NCI-H2196 treated with DMSO at 0.1 percent for 48 hours (cell line): ENCODE data around the gene MT1X.

Experiments used
- DNase-seq: peaks from one replicate; lab custom pipeline; 2025; ENCODE audit not compliant: unreplicated experiment; lab: John Stamatoyannopoulos, UW

Gene MT1X

DNA sequence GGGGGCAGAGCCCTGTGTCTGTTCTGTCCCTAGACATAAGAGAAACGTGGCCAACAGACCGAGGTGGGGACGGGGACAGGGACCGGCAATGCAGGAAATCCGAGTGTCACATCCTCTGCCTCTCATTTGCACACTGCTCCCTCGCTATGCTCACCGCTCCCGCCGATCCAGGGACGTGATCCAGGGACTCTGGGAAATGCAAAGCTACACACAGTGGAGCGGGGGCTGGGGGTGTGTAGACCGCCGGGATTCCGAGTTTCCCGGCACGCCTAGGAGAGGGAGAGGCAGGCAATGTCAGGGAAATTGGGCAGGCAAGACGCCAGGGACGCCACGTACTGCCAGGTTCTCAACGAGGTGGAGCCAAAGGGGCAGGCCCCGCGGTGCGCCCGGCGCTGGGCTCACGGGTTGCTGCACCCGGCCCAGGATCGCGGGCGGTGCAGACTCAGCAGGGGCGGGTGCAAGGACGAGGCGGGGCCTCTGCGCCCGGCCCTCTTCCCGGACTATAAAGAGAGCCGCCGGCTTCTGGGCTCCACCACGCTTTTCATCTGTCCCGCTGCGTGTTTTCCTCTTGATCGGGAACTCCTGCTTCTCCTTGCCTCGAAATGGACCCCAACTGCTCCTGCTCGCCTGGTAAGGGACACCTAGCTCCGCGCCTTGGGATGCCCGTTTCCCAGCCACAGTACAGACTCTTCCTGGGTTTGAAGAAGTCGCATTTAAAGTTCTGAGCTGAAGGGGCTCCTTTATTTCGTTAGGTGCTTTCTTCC, at the start of gene MT1X:
Gene MT1X, plus strand, starts transcription at position 532 of the 764 bp plus-strand sequence. Its CDS starts 71 bp downstream, at position 603.
- DNase-seq, result peak; percentile 56

DNA sequence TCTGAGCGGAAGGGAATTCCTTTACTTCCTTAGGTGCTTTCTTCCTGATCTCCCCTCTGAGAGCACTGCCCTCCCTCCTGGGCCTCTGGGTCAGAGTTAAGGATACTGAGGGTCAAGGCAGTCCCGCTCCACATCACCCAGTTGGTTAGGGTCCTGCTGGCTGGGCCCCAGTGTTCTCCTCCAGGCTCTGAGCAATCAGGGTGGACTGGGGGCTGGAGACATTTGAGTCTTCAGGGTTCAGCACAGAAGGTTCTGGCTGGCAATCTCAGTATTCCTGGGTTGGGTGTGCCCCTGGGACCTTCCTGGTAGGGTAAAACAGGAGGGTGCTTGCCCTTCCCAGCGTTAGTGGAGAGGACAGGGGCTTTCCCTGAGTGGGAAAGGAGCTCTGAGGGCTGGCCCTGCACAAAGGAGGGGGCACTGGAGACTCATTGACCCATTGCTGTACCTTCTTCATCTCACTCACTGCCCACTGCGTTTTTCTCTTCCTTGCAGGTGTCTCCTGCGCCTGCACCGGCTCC, 49.4 kb upstream of the MT1X start:
- no peak for DNase-seq

DNA sequence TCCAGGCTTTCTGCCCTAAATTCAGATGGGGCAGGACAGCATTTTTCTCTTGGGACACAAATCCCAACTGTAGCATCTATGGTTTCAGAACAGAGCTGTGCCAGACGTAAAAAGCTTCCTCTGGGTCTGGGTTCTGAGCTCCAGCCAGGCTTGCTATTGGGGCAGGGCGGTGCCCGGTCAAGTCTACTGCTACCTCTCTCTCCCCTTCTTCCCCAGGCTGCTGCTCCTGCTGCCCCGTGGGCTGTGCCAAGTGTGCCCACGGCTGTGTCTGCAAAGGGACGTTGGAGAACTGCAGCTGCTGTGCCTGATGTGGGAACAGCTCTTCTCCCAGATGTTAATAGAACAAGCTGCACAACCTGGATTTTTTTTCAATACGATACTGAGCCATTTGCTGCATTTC, 48.7 kb upstream of the MT1X start:
- no peak for DNase-seq

DNA sequence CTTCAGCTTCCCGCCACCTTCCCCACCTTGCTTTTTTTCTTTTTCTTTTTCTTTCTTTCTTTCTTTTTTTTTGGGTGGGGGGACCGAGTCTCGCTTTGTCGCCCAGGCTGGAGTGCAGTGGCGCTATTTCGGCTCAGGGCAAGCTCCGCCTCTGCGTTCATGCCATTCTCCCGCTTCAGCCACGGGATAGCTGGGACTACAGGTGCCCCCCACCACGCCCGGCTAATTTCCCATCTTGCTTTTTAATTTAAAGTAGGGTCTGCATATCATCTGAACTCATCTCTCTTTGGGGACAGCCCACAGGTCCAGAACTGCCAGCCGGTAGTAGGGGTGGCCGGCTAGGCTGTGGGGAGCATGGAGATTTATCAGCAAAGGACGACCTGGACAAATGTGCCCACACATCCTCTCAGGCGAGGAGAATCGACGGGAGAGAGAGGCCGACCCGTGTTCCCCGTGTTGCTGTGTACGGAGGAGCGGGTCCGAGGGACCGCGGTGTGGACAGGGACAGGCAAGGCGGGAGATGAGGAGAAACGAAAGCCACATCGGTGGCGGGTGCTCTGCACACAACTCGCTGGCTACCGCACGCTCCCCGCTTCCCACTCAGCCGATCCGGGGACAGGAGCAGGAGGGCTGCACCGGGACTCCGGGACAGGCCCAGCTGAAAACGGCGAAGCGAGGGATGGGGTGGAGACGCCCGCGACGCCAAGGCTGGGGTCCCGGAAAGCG, 47.4 kb upstream of the MT1X start:
- DNase-seq, result no peak

DNA sequence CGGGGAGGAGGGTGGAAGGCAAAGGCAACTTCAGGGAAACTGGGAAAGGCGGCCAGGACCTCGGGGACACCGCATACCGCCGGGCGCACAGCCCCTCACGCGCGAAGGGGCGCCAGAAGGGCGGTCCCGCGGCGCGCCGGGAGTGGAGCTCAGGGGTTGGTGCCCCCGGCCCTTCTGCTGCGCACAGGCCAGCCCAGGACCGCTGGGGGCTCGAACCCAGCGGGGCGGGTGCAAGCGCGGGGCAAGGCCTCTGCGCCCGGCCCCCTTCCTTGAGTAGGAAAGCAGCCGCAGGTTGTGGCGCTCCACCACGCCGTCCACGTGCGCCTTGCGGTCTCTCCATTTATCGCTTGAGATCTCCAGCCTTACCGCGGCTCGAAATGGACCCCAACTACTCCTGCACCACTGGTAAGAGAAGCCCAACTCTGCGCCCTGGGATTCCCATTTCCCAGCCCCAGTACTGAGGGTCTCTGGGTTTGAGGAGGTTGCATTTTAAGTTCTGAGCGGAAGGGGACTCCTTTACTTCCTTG, 46.8 kb upstream of the MT1X start:
- DNase-seq, result no peak

DNA sequence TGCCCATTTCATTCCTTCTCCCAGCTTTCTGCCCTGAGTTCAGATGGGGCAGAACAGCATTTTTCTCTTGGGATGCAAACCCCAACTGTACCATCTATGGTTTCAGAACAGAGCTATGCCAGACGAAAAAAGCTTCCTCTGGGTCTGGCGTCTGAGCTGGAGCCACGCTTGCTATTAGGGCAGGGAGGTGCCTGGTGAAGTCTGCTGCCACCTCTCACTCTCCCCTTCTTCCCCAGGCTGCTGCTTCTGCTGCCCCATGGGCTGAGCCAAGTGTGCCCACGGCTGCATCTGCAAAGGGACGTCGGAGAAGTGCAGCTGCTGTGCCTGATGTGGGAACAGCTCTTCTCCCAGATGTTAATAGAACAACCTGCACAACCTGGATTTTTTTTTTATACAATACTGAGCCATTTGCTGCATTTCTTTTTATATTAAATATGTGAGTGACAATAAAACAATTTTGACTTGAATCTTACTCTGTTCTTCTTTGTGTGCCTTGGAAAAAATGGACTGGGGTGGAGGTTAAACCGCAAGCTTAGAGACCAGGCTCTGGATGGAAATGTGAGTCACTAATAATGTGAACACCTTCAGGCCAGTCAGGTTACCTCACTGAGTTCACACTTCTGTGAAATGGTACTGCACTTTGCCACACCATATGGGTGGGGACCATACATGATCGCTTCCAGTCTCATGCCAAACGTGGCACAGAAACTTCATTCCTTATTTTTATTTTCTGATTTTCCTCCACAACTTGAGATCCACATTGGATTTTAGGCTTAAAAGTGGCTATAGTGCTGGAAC, 45.5 kb upstream of the MT1X start:
- no peak for DNase-seq

DNA sequence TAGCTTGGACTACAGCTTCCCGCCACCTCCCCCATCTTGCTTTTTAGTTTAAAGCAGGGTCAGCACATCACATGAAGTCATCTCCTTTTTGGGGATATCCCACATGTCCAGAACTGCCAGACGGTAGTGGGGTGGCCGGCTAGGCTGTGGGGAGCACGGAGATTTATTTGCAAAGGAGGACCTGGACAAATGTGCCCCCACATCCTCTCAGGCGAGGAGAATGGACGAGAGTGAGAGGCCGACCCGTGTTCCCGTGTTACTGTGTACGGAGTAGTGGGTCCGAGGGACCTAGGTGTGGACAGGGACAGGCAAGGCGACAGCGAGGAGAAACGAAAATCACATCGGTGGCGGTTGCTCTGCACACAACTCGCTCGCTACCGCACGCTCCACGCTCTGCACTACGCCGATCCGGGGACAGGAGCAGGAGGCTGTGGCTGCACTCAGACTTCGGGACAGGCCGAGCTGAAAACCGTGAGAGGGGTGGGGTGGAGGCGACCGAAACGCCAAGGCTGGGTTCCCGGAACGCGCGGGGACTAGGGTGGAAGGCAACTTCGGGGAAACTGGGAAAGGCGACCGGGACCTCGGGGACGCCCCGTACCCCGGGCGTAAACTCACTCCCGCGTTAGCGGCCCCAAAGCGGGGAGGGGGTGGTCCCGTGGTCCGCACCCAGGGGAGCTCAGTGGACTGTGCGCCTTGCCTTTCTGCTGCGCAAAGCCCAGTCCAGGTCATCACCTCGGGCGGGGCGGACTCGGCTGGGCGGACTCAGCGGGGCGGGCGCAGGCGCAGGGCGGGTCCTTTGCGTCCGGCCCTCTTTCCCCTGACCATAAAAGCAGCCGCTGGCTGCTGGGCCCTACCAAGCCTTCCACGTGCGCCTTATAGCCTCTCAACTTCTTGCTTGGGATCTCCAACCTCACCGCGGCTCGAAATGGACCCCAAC, 44.2 kb upstream of the MT1X start, which contains the start of gene MT1A:
Gene MT1A, plus strand, starts transcription at position 853 of the 937 bp plus-strand sequence. Its CDS starts 73 bp downstream, at position 926.
- DNase-seq, result no peak

DNA sequence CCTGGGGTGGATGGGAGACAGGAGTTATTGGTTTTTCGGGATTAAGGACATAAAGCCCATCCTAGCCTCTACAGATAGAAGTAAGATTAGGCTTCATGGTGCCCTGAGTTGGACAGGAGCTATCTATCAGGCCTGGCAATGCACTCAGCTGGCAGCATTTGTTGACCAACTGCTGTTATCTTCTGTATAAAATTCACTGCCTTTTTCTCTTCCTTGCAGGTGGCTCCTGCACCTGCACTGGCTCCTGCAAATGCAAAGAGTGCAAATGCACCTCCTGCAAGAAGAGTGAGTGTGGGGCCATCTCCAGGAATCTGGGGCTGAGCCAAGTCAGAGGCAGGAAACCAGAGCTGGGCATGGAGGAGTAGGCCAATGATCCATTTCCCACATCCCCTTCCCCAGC, 43.2 kb upstream of the MT1X start:
- no peak for DNase-seq

DNA sequence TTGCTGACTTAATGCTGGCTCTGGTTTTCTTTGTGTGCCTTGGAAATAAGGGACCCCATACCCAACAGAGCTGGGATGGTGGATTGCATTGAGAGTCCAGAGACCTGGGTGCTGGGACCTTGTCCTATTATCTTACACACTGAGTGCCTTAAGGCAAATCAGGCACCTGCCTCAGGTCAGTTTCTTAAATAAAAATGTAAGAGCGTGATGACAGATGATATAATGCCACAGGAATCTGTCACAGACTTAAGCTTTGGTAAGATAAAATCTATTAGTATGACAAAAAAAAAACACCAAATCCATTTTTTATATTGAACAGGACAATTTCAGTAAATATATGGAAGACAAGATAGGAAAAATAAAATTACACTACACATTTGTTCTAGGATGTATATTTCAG, 42.2 kb upstream of the MT1X start:
- DNase-seq, result no peak

DNA sequence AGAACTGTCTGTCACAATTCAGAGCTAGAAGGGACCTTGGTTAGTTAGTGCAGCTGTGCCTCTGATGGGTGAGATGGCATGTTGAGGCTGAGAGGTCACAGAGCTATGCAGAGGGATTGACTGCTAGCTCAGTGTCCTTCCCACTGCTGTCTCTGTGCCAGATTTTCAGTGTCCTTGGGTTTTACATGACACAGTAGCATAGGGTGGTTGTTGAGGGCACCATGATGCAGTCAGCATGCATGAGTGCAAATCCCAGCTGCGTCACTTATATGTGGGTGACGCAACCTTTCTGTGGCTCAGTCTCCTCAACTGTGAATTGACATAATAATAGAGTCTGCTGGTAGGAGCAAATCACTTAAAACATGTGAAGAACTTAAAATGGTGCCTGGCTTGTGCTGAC, 41.1 kb upstream of the MT1X start:
- no peak for DNase-seq

DNA sequence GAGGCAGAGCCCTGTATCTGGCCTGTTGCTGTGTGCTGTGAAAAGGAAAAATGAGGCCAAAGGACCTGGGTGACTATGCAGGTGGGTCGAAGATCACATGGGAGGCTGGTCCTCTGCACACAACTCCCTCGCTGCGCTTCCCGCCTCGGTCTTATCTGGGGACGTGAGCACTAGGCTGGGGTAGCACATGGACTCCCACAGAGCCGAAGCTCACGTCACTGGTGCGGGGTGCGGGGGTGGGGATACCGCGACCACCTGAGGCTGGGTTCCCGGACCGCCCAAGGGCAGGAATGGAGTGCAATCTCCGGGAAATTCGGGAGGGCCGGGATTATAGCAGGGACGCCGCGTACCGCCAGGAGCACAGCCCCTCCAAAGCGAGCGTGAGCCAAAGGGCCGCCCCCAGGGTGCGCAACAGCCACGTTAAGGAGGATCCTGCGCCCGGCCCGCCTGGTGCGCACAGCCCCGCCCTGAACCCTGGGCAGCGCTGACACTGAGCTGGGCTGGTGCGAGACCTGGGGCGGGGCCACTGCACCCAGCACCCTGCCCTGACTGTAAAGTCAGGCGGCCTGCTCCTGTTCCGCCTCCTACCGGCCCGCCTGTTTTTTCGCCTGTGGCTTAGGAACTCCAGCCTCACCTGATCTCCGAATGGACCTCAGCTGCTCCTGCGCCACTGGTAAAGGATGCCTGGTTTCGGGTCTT, 39.0 kb upstream of the MT1X start:
- no peak for DNase-seq

DNA sequence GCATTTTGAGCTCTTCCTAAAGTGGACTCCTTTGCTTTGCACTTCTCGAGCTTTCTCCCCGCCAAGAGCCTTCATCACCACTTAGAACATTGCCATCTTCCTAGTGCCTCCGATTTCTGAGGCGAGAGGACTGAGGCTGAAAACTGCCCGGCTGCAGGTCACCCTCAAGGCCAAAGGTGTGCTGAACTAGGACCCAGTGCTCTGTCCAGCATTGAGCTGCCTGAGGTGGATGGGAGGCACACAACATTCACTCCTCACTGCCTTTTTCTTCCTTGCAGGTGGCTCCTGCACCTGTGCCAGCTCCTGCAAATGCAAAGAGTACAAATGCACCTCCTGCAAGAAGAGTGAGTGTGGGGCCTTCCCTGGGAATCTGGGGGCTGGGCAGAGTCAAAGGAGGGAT, 38.4 kb upstream of the MT1X start:
- DNase-seq, result no peak

DNA sequence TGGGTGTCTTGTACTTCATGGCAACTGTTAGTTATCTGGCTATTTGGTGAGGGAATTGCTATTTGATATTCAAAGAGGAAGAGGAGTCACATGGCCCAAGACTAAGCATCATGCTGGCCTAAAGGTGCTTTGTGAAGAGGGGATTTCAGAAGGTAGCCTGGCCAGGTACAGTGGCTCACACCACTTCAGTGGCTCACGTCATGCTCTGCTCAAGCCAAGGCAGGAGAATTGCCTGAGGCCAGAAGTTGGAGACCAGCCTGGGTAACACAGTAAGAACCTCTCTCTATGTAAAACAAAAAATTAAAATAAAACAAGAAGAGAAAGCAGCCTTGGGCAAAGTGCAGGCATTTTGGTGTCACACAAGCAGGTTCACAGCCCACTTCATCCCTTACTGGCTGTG, 37.0 kb upstream of the MT1X start:
- no peak for DNase-seq

DNA sequence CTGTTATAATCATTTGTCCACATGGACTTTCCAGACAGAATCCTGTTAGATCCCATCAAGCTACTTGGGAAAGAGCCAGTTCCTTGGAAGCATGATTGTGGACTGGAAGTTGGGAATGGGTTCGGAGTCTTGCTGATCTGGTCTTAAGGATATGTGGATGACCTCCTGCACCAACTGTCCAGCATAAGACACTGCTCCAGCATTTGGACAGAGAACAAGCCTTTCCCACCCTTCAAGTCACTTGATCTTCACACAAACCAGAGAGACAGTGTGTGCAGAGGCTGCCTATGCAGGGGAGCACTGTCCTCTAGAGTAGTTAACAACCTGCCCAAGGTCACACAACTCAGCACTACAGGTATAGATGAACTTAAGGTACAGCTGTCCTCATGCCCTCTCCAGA, 36.4 kb upstream of the MT1X start:
- no peak for DNase-seq

DNA sequence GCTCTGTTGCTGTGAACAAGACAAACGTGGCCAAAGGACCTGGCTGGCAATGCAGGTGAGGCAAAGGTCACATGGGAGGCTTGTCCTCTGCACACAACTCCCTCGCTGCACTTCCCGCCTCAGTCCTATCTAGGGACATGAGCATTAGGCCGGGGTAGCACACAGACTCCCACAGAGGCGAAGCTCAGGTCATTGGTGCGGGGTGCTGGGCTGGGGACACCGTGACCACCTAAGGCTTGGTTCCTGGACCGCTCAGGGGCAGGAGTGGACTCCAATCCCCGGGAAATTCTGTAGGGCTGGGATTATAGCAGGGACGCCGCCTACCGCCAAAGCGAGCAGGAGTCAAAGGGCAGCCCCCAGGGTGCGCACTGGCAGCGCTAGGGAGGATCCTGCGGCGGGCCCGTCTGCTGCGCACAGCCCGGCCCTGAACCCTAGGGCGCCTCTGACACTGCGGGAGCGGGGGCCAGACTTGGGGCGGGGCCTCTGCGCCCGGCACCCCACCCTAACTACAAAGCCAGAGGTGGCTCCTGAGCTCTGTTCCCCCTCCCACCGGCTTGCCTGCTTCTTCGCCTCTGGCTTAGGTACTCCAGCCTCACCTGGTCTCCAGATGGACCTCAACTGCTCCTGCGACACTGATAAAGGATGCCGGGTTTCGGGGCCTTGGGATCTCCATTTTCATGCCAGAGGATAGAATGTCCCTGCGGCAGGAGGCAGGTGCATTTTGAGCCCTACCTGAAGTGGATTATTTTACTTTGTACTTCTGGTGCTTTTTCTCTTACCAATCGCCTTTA, 34.4 kb upstream of the MT1X start:
- no peak for DNase-seq

DNA sequence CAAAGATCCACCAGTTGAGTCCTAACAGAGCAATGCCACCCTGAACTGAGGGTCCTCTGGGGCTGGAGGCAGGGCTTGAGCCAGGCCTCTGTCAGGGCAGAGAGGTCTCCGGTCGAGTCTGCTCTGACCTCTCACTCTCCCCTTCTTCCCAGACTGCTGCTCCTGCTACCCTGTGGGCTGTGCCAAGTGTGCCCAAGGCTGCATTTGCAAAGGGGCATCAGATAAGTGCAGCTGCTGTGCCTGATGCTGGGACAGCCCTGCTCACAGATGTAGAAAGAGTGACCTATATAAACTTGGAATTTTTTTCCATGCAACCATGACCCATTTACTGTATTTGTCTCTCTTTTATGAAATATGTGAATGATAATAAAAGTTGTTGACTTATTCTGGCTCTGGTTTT, 33.0 kb upstream of the MT1X start:
- DNase-seq, result no peak

DNA sequence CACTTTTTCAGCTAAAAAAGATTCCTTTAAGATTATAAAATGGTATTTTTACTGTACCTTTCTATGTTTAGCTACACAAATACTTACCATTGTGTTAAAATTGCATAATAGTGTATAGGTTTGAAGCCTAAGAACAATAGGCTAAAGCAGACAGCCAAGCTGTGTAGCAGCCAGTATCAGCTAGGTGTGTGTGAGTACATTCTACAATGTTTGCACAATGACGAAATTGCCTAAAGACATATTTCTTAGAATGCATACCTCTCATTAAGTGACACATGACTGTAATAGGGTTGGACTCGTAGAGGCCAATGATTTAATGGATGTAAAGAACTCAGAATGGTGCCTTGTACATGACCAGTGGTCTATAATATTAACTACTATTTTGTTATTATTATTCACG, 32.5 kb upstream of the MT1X start:
- no peak for DNase-seq

DNA sequence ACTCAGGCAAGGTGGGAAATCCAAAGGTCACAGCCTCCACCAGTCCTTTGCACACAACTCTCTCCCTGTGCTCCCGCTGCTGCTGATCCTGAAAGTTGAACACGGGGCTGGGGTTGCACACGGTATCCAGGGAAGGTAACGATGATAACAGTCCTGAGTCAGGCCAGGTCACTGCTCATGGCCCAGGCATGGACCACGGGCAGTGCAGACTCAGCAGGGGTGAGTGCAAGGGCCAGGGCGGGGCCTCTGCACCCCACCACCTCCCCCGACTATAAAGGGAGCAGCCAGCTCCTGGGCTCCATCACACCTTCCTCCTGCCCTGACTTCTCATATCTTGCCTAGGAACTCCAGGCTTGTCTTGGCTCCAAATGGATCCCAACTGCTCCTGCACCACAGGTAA, 30.7 kb upstream of the MT1X start, which contains the start of gene MT1B:
Gene MT1B, plus strand, starts transcription at position 301 of the 400 bp plus-strand sequence. Its CDS starts 68 bp downstream, at position 369.
- no peak for DNase-seq

DNA sequence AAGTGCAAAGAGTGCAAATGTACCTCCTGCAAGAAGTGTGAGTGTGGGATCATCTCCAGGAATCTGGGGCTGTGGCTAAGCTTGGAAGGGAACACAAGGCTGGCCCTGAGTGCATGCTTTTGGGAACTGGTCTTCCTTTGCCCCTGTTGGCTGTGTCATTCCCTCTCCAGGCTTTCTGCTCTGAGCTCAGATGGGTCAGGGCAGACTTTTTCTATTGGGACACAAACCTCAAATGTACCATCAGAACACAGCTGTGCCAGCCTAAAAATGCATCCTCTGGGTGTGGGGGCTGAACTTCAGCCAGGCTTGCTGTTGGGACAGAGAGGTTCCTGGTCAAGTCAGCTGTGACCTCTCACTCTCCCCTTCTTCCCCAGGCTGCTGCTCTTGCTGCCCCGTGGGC, 29.7 kb upstream of the MT1X start:
- no peak for DNase-seq
